Tibial artery (tissue), 4 donors: ENCODE results near the gene ROR2.

Experiments
- DNase-seq, 2 donors: peaks; one replicate each; pipeline ENCODE4 v3.0.0-alpha.2; 2019
- H3K27ac ChIP-seq, 2 donors: fragments of 200-600 bp; sonication (generic) in 1 of 2; 1 replicate in 1 of 2; 2 replicates in 1 of 2; pipeline ENCODE4 v1.5.1; 2018 to 2019; ENCODE audit warnings: mild to moderate bottlenecking in 1 of 2
- H3K27me3 ChIP-seq, 2 donors: fragments of 200-600 bp; sonication (generic) in 1 of 2; one replicate each; pipeline versions ENCODE4 v1.5.1 to v1.6.0; 2016 to 2019
- H3K36me3 ChIP-seq, 3 donors: fragments of 200-600 bp; sonication (generic) in 2 of 3; one replicate each; pipeline ENCODE4 v1.5.1; 2016 to 2019; ENCODE audit warnings: mild to moderate bottlenecking in 2 of 3
- H3K4me1 ChIP-seq, 4 donors: fragments of 200-600 bp; sonication (generic) in 2 of 4; 1 replicate in 3 of 4; 2 replicates in 1 of 4; pipeline ENCODE4 v1.5.1; 2016 to 2019
- H3K4me3 ChIP-seq, 2 donors: fragments of 200-600 bp; sonication (generic) in 1 of 2; 1 replicate in 1 of 2; 2 replicates in 1 of 2; pipeline ENCODE4 v1.5.1; 2018 to 2019; ENCODE audit warnings: mild to moderate bottlenecking in 2 of 2
- H3K9me3 ChIP-seq, 3 donors: fragments of 200-600 bp; sonication (generic) in 1 of 3; one replicate each; pipeline ENCODE4 v1.5.1; 2016 to 2019
- intact Hi-C: fragments of 100-400 bp; cut with DNase I; formaldehyde crosslinking; loops from one replicate; pipeline ENCODE4 v1.15.0; 2023; ENCODE audit warnings: low total_unique reads
- TF ChIP-seq, protein P1 (sequence below), 2 experiments: fragments of 200-600 bp in 1 of 2; fragments of 450-650 bp in 1 of 2; IDR thresholded peaks; one replicate each; pipeline ENCODE4 v1.5.1; 2017 to 2019; ENCODE audit warnings: antibody characterized with exemption in 2 of 2, mild to moderate bottlenecking in 1 of 2, moderate library complexity in 1 of 2

ROR2 gene

DNA sequence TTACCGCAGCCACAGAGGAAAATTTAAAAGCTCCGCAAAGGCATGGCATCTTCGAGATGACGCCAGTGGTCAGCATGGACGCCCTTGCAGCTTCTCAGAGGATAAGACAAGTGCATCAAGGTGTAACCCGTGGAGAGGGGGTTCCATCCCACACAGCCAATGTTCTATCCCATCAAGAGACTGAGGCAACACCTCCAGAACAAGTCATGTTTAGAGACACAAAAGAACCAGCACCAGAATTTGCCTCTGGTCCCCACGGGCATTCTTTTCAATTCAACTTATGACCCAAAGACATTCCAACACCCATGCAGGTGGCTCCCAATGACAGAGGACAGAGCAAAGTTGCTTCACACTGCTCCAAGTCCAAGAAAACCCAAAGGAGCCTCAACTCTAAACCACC lies 20.7 kb downstream of the ROR2 start:
- Histone ChIP-seq H3K27me3 (no peaks in the 10 kb centered on the region), H3K27ac (no peak overlapping the region), H3K36me3 (peaks cover 0 to 6% (median 0%) of the 10 kb centered on the region in 3 donors), H3K4me3 (no peak overlapping the region), H3K4me1 (no peaks in the 10 kb centered on the region), H3K9me3 (peaks cover 6 to 28% (median 15%) of the 10 kb centered on the region in 3 donors)
- TF ChIP-seq, protein P1, sequence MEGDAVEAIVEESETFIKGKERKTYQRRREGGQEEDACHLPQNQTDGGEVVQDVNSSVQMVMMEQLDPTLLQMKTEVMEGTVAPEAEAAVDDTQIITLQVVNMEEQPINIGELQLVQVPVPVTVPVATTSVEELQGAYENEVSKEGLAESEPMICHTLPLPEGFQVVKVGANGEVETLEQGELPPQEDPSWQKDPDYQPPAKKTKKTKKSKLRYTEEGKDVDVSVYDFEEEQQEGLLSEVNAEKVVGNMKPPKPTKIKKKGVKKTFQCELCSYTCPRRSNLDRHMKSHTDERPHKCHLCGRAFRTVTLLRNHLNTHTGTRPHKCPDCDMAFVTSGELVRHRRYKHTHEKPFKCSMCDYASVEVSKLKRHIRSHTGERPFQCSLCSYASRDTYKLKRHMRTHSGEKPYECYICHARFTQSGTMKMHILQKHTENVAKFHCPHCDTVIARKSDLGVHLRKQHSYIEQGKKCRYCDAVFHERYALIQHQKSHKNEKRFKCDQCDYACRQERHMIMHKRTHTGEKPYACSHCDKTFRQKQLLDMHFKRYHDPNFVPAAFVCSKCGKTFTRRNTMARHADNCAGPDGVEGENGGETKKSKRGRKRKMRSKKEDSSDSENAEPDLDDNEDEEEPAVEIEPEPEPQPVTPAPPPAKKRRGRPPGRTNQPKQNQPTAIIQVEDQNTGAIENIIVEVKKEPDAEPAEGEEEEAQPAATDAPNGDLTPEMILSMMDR (IDR thresholded peaks at IDR 0.05): no peak
- intact Hi-C loops: no loop called here
- no peak for DNase-seq

DNA sequence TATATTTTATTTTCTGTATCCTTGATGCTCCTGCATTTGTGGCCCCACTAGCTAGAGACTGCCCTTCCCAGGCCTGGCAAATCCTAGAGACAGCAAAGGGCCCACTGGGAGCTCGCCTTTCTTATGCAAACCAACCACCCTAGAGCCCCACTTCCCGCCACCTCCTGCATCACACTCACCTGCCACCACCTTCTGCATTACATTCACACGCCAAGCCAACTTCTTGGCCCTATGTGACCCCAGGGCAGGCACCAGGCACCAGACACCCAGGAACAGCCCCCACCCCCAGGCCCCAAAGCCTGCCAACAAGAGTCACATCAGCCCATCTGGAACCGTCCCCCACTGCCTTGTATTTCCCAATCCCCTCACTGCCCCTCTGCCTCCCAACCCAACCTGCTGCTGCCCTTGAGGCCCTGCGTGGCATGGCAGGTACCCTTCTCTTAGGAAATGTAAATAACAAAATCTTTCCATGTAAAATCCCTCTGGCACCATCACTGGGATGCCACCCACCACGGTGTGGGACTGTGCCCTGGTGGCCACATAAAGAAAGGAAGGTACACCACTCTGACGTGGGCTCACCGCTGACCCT lies 22.0 kb downstream of the ROR2 start:
- H3K4me1 ChIP-seq: no peaks in the 10 kb centered on the region
- H3K36me3 ChIP-seq: peaks cover 0 to 6% (median 0%) of the 10 kb centered on the region in 3 donors
- intact Hi-C loops: no loop called here
- TF ChIP-seq, protein P1 (IDR thresholded peaks at IDR 0.05): no peak
- DNase-seq: no peak
- no peaks in the 10 kb centered on the region for H3K27me3 ChIP-seq
- H3K4me3 ChIP-seq: no peak overlapping the region
- peaks cover 6 to 28% (median 15%) of the 10 kb centered on the region in 3 donors for H3K9me3 ChIP-seq
- no peak overlapping the region for H3K27ac ChIP-seq

DNA sequence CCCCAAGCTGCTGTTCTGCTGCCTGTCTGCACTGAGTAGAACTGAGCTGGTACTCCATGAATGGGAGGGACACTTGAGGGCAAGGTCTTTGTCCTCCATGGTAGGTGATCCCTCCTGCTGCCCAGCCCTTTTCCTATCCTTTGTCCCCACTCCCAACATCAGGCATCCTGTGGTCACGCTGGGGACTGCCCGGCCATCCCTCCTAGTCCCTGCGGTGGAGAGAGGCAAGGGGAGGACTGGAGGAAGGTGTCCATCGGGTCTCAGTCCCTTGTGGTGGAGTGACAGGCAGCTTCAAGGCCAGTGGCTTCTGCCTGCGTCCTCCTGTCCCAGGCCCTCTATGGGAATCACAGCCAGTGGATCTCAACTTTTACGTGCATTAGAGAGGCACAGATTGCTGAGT lies 25.9 kb downstream of the ROR2 start:
- peaks cover 0 to 3% of the 10 kb centered on the region in 2 donors for H3K27me3 ChIP-seq
- no peaks in the 10 kb centered on the region for H3K4me1 ChIP-seq
- no peak overlapping the region for H3K27ac ChIP-seq
- peaks cover 0 to 8% (median 0%) of the 10 kb centered on the region in 3 donors for H3K9me3 ChIP-seq
- intact Hi-C loops: no loop called here
- H3K4me3 ChIP-seq: no peak overlapping the region
- TF ChIP-seq, protein P1 (IDR thresholded peaks at IDR 0.05): no peak
- H3K36me3 ChIP-seq: no peaks in the 10 kb centered on the region
- DNase-seq: no peak

DNA sequence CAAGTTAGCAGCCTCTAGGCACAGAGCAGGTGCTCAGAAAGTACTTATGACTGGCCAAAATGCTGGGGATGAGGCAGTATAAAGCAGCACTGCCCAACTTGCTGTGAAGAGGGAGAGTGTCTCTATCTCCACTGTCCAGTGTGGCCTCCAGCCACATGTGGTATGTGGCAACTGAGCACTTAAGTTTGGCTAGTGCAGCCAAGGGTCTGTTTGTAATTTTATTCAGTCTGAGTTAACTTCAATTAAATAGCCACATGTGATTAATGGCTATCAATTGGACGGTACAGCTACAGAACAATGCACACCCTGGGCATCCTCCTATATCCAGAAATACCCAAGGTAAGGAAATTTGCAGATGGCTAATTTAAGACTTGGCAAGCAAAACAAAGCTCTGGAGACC lies 26.9 kb downstream of the ROR2 start:
- DNase-seq: no peak
- TF ChIP-seq, protein P1 (IDR thresholded peaks at IDR 0.05): no peak
- no peaks in the 10 kb centered on the region for H3K36me3 ChIP-seq
- no peak overlapping the region for H3K27ac ChIP-seq
- no peaks in the 10 kb centered on the region for H3K4me1 ChIP-seq
- peaks cover 0 to 3% of the 10 kb centered on the region in 2 donors for H3K27me3 ChIP-seq
- intact Hi-C loops: no loop called here
- no peaks in the 10 kb centered on the region for H3K9me3 ChIP-seq
- H3K4me3 ChIP-seq: no peak overlapping the region

DNA sequence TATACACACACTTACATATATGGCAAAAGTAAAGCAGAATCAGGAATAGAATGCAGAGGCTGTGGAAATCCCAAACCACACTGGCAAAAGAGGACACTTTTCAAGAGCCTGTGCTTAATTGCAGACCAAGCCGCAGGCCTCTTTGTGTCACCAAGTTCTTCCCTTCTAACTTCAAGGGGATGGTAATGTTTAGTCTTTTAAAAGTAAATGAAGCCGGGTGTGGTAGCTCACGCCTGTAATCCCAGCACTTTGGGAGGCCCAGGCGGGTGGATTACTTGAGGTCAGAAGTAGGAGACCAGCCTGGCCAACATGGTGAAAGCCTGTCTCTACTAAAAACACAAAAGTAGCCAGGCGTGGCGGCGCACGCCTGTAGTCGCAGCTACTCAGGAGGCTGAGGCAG lies 28.7 kb downstream of the ROR2 start:
- Histone ChIP-seq H3K27me3 (peaks cover 0 to 10% of the 10 kb centered on the region in 2 donors), H3K9me3 (no peaks in the 10 kb centered on the region), H3K27ac (no peak overlapping the region), H3K4me1 (no peaks in the 10 kb centered on the region), H3K36me3 (no peaks in the 10 kb centered on the region), H3K4me3 (no peak overlapping the region)
- intact Hi-C loops: no loop called here
- DNase-seq: no peak
- TF ChIP-seq, protein P1 (IDR thresholded peaks at IDR 0.05): no peak
